NCI-H524 treated with DMSO at 0.1 percent for 48 hours (cell line): ENCODE data around the gene HPS5.
A peak's percentile ranks its signal among the peaks of the same experiment; 100 is the strongest.
"Not testable (repeated sequence)": the region's sequence is repeated elsewhere in the genome, so short reads cannot be mapped to it uniquely, and the experiment has no call there.

Experiments used
- DNase-seq: peaks from one replicate; lab custom pipeline; 2025; lab: John Stamatoyannopoulos, UW

The HPS5 gene

GRCh38 chr11:18321969-18322711 lies at the start of gene HPS5, which contains the start of gene GTF2H1:
TSS of gene HPS5 (minus strand) at chr11:18322140. CDS start at chr11:18317858, 4,282 bp downstream.
TSS of gene GTF2H1 (plus strand) at chr11:18322567. CDS start at chr11:18333075, 10,508 bp downstream.
- peak; percentile 79 for DNase-seq

- no peak for DNase-seq
Observed at GRCh38 chr11:18371279-18371678, 49.3 kb upstream of the HPS5 start.

- DNase-seq, result no peak
Observed at GRCh38 chr11:18369398-18369797, 47.5 kb upstream of the HPS5 start.

GRCh38 chr11:18368221-18368620 lies 46.3 kb upstream of the HPS5 start:
- no peak for DNase-seq

- DNase-seq, result no peak
Observed at GRCh38 chr11:18367431-18367830, 45.5 kb upstream of the HPS5 start.

- DNase-seq, result no peak
Observed at GRCh38 chr11:18366286-18366685, 44.3 kb upstream of the HPS5 start.

- DNase-seq, result no peak
Observed at GRCh38 chr11:18365741-18366140, 43.8 kb upstream of the HPS5 start.

GRCh38 chr11:18364495-18365073 lies 42.6 kb upstream of the HPS5 start:
- DNase-seq, result no peak

- DNase-seq, result no peak
Observed at GRCh38 chr11:18361154-18361553, 39.2 kb upstream of the HPS5 start.

GRCh38 chr11:18358646-18359045 lies 36.7 kb upstream of the HPS5 start:
- no peak for DNase-seq

GRCh38 chr11:18352581-18352980 lies 30.6 kb upstream of the HPS5 start:
- DNase-seq, result no peak

- no peak for DNase-seq
Observed at GRCh38 chr11:18347471-18348125, 25.7 kb upstream of the HPS5 start.

- no peak for DNase-seq
Observed at GRCh38 chr11:18332891-18333290, 11.0 kb upstream of the HPS5 start.

GRCh38 chr11:18332302-18332701 lies 10.4 kb upstream of the HPS5 start:
- no peak for DNase-seq

GRCh38 chr11:18330921-18331320 lies 9.0 kb upstream of the HPS5 start:
- no peak for DNase-seq

GRCh38 chr11:18329196-18329870 lies 7.4 kb upstream of the HPS5 start:
- DNase-seq, result no peak

- DNase-seq, result no peak
Observed at GRCh38 chr11:18324381-18324780, 2.4 kb upstream of the HPS5 start.

GRCh38 chr11:18323881-18324280 lies 1.9 kb upstream of the HPS5 start:
- not testable (repeated sequence) for DNase-seq

GRCh38 chr11:18322818-18323570 lies 1.1 kb upstream of the HPS5 start:
- DNase-seq, result no peak

GRCh38 chr11:18321578-18321968 lies 367 bp downstream of the HPS5 start:
- DNase-seq, result no peak

- DNase-seq, result no peak
Observed at GRCh38 chr11:18320617-18321016, 1.3 kb downstream of the HPS5 start.

- DNase-seq, result no peak
Observed at GRCh38 chr11:18319914-18320313, 2.0 kb downstream of the HPS5 start.
